ENCODE results near the gene PPP1R10. TPM values are rescaled to one million over a fixed set of nuclear protein-coding genes. Genes with fewer than 3 reads are reported as not detected.

PPP1R10 gene
- total RNA-seq, 1 donor from 2014 or later, result 52.5 TPM

DNA sequence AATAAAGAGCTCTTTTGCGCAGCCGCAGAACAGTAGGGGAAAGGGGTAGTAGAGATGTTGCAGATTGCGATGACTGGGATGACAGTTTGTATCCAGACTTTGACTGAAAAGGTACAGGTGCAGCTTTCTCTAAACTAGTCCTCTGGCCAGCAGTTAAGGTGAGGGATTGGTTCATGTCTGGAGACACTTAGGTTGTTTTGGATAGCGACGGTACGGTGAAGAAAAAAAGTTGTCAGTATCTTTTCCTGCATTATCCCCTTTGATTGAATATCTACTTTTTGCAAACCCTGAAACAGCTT, 59.4 kb downstream of the PPP1R10 start:
- Histone ChIP-seq H3K27me3 (no peaks in the 10 kb centered on the region), H3K36me3 (peaks cover 0 to 26% of the 10 kb centered on the region in 2 donors), H3K4me1 (peaks cover 33% of the 10 kb centered on the region), H3K4me3 (peak overlapping the region; percentile 73 to 76), H3K27ac (peak overlapping the region; percentile 97), H3K9me3 (no peaks in the 10 kb centered on the region)
- DNase-seq (ENCODE audit: extremely low spot score in 2 of 2), result no peak
- TF ChIP-seq, protein P1, sequence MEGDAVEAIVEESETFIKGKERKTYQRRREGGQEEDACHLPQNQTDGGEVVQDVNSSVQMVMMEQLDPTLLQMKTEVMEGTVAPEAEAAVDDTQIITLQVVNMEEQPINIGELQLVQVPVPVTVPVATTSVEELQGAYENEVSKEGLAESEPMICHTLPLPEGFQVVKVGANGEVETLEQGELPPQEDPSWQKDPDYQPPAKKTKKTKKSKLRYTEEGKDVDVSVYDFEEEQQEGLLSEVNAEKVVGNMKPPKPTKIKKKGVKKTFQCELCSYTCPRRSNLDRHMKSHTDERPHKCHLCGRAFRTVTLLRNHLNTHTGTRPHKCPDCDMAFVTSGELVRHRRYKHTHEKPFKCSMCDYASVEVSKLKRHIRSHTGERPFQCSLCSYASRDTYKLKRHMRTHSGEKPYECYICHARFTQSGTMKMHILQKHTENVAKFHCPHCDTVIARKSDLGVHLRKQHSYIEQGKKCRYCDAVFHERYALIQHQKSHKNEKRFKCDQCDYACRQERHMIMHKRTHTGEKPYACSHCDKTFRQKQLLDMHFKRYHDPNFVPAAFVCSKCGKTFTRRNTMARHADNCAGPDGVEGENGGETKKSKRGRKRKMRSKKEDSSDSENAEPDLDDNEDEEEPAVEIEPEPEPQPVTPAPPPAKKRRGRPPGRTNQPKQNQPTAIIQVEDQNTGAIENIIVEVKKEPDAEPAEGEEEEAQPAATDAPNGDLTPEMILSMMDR (IDR thresholded peaks at IDR 0.05), result no peak
- no peak for TF ChIP-seq POLR2A (IDR thresholded peaks at IDR 0.05)
- no peak for TF ChIP-seq POLR2AphosphoS5 (IDR thresholded peaks at IDR 0.05; ENCODE audit: insufficient read depth in 1 of 2, low read depth in 1 of 2)
- intact Hi-C loops (cut with DNase I), result no loop called here

DNA sequence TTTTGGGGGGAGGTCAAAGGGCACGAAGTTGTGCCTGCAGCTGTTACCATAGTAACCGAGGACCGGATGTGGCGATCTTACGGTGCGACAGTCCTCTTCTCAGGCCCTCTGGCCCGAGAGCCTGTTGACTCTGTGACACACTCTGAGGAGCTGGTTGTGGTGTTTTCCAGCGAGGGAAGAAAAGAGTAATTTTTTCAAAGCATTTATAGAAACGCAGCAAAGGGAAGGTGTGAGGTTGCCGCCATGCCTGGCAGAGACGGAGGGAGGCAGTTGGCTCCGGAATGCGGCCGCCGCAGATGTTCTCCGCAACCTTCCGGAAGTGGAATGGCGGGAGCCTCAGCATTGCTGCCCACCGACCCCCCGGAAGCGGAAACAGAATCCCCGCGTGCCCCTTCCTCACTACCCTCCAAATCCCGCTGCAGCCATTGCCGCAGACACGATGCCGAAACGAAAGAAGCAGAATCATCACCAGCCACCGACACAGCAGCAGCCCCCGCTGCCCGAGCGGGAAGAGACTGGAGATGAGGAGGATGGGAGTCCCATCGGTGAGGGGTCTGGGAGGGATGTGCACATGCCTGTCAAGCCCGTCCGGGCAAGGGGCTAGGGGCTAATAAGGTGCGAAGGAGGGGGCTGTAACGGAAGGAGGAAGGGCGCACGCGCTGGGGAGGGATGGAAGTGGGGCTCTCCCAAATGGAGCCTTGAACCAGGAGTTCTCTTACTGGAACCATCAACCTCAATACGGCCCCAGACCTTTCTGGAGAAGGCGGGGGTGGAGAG, 59.9 kb downstream of the PPP1R10 start, which contains the start of gene PRR3:
PRR3 (plus strand) TSS at position 390 of the 777 bp plus-strand sequence; CDS start at position 440, 50 bp downstream.
- peak in 1 of 2 donors; percentile 90 for DNase-seq (ENCODE audit: extremely low spot score in 2 of 2)
- TF ChIP-seq POLR2AphosphoS5 (IDR thresholded peaks at IDR 0.05; ENCODE audit: insufficient read depth in 1 of 2, low read depth in 1 of 2), result peak in 1 of 2 donors; percentile 82
- TF ChIP-seq POLR2A (IDR thresholded peaks at IDR 0.05), result no peak
- TF ChIP-seq, protein P1 (IDR thresholded peaks at IDR 0.05), result no peak
- H3K27me3 ChIP-seq, result no peaks in the 10 kb centered on the region
- H3K27ac ChIP-seq, result peak within 1 kb of the TSS; percentile 97
- peaks cover 33% of the 10 kb centered on the region for H3K4me1 ChIP-seq
- peak within 1 kb of the TSS; percentile 73 to 76 for H3K4me3 ChIP-seq
- intact Hi-C loops (cut with DNase I), result no loop called here
- H3K9me3 ChIP-seq, result no peaks in the 10 kb centered on the region
- peaks cover 0 to 26% of the 10 kb centered on the region in 2 donors for H3K36me3 ChIP-seq

DNA sequence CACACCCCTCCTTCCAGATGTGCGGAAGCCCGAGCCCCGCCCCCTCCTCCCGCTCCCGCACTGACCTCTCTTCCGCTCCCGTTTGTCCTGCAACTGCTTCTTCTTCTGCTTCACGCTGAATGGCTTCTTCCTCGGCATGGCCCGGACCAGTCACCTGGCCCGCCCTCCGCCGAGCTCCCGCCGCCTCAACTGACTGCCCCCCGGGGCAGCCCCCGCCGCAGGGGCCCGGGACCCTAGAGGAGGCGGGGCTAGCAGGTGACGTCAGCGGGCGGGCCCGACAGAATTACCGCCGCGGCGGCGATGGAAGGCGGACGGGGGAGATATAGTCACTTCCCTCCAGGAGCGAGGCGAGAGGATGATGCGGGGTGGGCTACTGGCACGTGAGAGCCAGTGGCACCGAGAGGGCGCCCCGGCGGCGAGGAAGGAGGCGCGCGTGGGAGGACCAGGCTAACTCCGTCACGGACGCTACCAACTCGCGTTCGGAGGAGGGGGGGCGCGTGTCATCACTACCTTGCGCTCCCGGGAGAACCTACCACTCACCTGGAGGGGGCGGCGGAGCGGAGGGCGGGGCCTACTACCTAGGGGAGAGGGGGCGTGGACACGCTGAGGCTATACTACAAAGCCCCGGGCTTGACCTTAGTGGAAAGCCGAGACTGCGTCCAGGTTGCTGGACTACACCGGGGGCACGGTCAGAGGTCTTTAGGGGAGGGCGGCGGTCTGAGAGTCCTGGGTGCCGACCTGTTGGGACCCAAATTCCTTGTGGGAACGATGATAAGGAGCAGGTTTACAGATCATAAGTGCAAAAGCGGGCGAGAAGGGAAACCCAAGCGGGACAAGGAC, 60.8 kb downstream of the PPP1R10 start, which contains the start of gene GNL1:
GNL1 (minus strand) TSS at position 424 of the 840 bp plus-strand sequence; CDS start at position 138, 286 bp downstream.
- Histone ChIP-seq H3K36me3 (peaks cover 0 to 25% of the 10 kb centered on the region in 2 donors), H3K4me3 (peak within 1 kb of the TSS; percentile 73 to 76), H3K27ac (peak within 1 kb of the TSS; percentile 97), H3K27me3 (no peaks in the 10 kb centered on the region), H3K9me3 (no peaks in the 10 kb centered on the region), H3K4me1 (peaks cover 33% of the 10 kb centered on the region)
- TF ChIP-seq POLR2A (IDR thresholded peaks at IDR 0.05) (peak in 1 of 2 donors; percentile 62), POLR2AphosphoS5 (IDR thresholded peaks at IDR 0.05; ENCODE audit: insufficient read depth in 1 of 2, low read depth in 1 of 2) (peak in 1 of 2 donors; percentile 96)
- TF ChIP-seq, protein P1 (IDR thresholded peaks at IDR 0.05), result peak in 1 of 3 experiments; percentile 10
- DNase-seq (ENCODE audit: extremely low spot score in 2 of 2), result peak in 1 of 2 donors; percentile 95
- intact Hi-C loops (cut with DNase I), result no loop called here

DNA sequence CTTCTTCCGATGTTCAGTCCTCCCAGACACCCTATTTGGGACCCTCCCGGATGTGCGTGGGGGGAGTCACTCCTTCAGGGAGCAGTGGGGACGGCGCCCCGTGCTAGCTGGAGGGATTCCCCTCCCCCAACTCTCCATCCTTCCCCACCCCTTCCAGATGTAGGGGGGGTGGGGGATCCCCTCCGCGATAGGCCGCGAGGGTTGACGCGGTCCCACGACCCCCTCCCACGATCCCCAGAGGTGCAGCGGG, 61.3 kb downstream of the PPP1R10 start:
- H3K4me1 ChIP-seq, result peaks cover 33% of the 10 kb centered on the region
- H3K9me3 ChIP-seq, result no peaks in the 10 kb centered on the region
- no peak for DNase-seq (ENCODE audit: extremely low spot score in 2 of 2)
- no peak for TF ChIP-seq POLR2A (IDR thresholded peaks at IDR 0.05)
- TF ChIP-seq, protein P1 (IDR thresholded peaks at IDR 0.05), result no peak
- no peak for TF ChIP-seq POLR2AphosphoS5 (IDR thresholded peaks at IDR 0.05; ENCODE audit: insufficient read depth in 1 of 2, low read depth in 1 of 2)
- peak overlapping the region; percentile 97 for H3K27ac ChIP-seq
- peaks cover 0 to 29% of the 10 kb centered on the region in 2 donors for H3K36me3 ChIP-seq
- intact Hi-C loops (cut with DNase I), result no loop called here
- peak overlapping the region; percentile 73 to 76 for H3K4me3 ChIP-seq
- no peaks in the 10 kb centered on the region for H3K27me3 ChIP-seq

All from vagina (tissue), 2 donors.